Ureter (tissue), 1 donor: ENCODE results near the gene SIM2. TPM values are rescaled to one million over a fixed set of nuclear protein-coding genes. Genes with fewer than 3 reads are reported as not detected.
"Not testable (repeated sequence)": the region's sequence is repeated elsewhere in the genome, so short reads cannot be mapped to it uniquely, and the experiment has no call there.

Experiments
- DNase-seq: peaks from one replicate; pipeline ENCODE4 v3.0.0-alpha.2; 2020; ENCODE audit warnings: low spot score
- total RNA-seq: library from RNA; stranded (reverse); gene quantifications from one replicate; pipeline ENCODE4 v1.2.4, GENCODE V29; 2023
- donor health status: DM: yes; HTN: yes; CAD: no.

The SIM2 gene
- 0.49 TPM for total RNA-seq

- DNase-seq, result no peak
Measured at GRCh38 chr21:36698981-36699545, at the start of gene SIM2. Gene SIM2, plus strand, starts transcription at chr21:36699115. Its CDS starts 632 bp downstream, at chr21:36699747.

DNA sequence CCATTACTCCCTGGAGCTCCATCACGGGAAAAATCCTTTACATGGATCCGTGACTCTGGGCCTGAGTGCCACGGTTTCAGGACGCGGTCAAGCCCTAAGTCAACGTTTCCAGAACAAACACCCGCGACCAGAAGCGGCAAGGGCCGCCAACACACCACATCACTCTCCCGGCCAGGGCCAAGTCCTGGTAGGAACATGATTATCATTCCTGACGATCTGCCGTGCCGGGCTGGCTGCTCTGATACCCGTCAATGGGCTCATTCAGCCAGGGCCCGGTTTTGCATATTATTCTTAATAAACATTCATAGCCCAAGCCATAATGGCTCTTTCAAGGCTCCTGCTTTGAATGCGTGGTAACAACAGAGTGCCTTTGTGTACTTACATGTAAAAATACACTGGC lies 44.6 kb upstream of the SIM2 start:
- DNase-seq, result no peak

GRCh38 chr21:36654796-36655325 lies 44.1 kb upstream of the SIM2 start:
- DNase-seq, result no peak

DNA sequence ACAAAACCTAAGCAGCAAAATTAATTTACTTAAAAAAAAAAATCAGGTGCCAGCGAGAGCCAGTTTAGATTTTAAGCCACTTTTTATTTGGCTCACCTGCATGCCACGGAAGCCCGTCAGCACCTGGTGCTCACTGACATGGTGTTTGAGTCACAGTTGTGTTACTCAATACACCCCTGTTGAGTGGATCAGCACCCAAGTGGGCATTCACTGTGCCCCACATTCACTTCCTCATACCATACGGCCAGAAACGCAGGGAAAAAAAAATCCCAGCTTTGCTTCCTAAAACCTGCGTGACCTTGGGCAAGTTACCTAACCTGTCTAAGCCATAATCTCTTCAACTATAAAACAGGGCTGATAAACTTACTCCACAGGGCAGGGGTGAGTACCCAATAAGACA lies 42.8 kb upstream of the SIM2 start:
- peak; percentile 72 for DNase-seq

- not testable (repeated sequence) for DNase-seq
Measured at GRCh38 chr21:36657290-36657689, 41.6 kb upstream of the SIM2 start.

DNA sequence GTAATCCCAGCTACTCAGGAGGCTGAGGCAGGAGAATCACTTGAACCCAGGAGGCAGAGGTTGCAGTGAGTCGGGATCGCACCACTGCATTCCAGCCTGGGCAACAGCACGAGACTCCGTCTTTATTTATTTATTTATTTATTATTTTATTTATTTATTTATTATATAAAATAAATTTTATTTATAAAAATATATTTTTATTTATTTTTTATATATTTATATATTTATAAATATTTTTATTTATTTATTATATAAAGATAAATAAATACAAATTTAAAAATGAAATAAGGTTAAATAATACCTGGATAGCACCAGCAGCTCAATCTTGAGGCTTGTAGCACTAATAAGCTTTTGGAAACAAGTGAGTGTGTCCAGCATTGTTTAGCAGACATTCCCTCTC lies 40.9 kb upstream of the SIM2 start:
- DNase-seq, result no peak

GRCh38 chr21:36658926-36659325 lies 40.0 kb upstream of the SIM2 start:
- no peak for DNase-seq

DNA sequence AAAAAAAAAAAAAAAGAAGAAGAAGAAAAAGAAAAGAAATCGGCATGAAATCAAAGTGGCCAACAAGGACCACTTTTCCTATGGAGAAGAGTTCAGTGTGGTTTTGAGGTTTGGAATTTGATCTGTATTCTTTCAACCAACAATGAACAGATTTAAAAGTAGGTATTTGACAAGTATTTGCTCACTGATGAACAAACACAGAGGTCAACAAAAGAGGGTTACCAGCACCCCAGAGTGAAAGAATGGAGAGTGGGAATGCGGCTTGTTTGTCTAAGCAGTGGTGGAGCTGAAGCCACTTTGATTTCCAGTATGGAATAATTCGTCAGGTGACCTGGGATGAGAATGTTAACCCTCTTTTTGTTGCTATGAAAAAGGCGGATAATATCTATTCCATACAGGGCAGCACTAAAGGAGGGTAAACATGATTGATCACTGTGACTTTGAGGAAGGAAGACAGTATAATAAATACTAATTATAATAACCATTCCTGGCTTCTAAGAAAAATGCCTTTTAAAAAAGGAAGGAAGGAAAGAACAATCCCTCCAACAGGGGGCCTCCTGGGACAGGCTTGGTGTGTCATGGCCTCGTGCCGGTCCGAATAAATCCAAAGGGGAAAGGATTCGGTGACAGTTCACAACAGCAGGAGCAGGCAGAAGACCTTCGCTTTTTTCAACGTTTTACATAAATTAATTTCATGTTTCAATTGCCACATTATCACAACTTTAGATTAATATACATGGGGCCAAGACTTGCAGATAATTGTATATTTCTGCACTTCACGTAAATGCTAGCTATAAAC lies 37.2 kb upstream of the SIM2 start:
- no peak for DNase-seq

DNA sequence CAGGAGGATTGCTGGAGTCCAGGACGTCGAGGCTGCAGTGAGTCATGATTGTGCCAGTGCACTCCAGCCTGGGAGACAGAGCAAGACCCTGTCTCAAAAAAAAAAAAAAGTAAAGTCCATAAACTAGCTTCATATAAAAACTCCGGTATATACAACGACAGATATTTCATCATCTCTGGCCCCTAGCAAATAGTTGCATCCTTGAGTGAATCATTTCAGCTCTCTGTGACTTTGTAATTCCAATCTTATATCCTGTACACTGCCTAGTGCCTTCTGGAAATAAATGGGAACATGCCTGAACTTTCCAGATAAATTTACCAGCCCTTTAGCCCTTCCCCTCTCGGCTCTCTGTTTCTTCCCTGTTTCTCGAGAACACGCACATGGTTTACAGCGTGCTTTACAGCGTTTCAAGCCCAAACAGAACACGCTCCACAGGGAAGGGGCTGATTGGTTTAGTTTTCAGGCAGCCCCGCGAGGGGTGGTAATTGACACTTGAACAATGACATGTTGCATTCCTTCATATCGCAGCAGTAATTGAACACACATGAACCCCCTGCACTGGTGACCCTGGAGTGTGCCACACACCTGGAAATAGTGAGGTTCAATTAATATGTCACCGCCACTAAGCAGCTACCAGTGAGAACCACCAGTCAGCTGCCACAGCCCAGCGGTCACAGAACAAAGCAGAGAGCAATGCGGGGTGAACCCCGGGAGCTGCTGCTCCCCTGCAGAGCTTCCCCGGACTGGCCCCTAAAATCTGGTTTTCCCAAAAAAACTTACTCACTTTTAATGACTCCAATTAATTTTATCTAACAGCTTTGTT lies 35.7 kb upstream of the SIM2 start:
- DNase-seq, result no peak

GRCh38 chr21:36664662-36664990 lies 34.3 kb upstream of the SIM2 start:
- DNase-seq, result no peak

GRCh38 chr21:36665806-36666205 lies 33.1 kb upstream of the SIM2 start:
- DNase-seq, result no peak

- DNase-seq, result no peak
Measured at GRCh38 chr21:36668713-36669112, 30.2 kb upstream of the SIM2 start.

- no peak for DNase-seq
Measured at GRCh38 chr21:36671836-36672235, 27.1 kb upstream of the SIM2 start.

DNA sequence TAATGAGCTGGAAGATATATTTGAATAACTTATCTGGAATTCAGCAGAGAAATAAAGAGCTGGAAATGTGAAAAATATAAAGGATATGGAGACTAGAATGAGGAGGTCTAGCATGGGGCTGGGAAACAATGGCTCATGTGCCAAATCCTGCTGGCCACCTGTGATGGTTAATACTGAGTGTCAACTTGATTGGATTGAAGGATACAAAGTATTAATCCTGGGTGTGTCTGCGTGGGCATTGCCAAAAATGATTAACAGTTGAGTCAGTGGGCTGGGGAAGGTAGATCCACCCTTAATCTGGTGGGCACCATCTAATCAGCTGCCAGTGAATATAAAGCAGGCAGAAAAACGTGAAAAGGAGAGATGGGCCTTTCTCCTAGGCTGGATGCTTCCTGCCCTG lies 26.6 kb upstream of the SIM2 start:
- not testable (repeated sequence) for DNase-seq

- DNase-seq, result no peak
Measured at GRCh38 chr21:36672737-36673136, 26.2 kb upstream of the SIM2 start.

DNA sequence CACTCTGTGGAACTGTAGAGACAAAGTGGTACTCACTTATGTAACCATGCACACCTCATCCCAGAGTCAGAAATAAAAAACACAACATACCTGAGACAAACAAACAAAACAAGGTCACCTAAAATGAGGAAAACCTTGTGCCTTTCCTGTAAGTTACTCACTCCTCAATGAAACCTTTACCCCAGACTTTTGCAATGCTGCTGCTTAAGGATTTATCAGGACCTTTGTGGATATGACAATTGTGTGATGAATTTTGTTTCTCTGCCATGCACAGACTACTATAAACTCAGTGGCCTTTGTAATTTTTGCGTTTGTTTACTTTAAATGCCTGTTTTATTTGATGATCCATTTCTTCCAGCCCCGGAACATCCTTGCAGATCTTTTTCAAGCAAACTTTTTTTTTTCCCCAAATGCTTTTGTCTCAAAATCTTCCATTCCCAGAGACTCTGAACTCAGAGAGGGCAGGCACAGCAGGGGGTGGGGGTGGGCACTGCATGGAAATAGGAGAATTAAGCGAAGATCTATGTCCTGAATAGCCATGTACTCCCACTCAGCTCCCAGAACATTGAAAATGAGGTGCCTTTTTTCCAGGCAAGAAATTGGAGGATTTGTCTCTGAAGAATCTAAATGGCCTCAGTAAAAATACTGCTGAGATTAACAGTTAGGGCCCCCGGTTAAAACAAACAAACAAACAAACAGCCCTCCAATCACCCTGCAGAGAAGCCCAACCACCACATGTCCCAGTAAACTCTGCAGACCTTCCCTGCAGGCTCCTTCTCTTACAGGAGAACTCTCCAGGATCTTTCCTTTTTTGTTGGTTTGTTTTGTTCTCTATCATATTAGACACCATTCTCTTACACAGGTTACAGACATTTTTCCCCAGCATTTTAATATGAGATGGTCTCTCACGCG lies 22.6 kb upstream of the SIM2 start:
- no peak for DNase-seq

- no peak for DNase-seq
Measured at GRCh38 chr21:36677443-36677842, 21.5 kb upstream of the SIM2 start.

DNA sequence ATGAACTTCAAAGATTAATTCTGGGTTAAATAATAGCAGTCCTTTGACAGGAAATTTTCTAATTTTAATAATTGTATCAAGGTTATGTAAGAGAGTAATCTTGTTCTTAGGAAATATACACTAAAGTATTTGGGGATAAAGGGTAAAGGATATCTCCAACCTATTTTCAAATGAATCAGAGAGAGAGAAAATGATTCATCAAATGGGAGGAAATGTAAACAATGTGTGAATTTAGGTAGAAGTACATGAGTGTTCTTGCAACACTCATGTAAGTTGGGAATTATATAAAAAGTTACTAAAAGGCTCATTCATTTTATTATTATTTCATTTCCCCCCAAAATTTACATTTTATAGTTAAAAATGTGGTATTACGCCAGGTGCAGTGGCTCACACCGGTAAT lies 20.4 kb upstream of the SIM2 start:
- no peak for DNase-seq

- DNase-seq, result no peak
Measured at GRCh38 chr21:36681117-36681631, 17.7 kb upstream of the SIM2 start.

- DNase-seq, result no peak
Measured at GRCh38 chr21:36684957-36685714, 13.8 kb upstream of the SIM2 start.

- no peak for DNase-seq
Measured at GRCh38 chr21:36686955-36687354, 12.0 kb upstream of the SIM2 start.
